ENCODE measurements around the gene UTP15.

UTP15 gene

DNA sequence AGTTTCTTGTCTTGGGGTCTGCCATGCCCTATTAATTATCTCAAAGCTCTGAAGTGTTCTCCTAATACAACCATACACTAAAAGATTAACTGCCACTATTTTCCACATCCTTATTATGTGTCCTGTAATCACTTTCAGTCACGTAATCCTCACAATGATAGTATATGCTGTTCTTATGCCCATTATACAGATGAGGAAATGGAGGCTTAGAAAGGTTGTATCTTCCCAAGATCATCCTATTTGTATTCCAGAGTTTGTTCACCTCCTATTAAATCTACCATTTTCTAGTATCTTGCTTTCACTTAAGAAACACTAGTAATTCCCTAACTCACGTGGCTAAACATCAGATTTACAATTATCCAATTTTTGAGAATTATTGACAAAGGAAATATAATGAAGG is 57.5 kb downstream of the UTP15 start:
- no peaks in the 10 kb centered on the region for H3K4me1 Mint-ChIP-seq (ENCODE audit: low read depth)
- H3K27ac Mint-ChIP-seq = no peak overlapping the region
- H3K9me3 Mint-ChIP-seq = no peaks in the 10 kb centered on the region
- H3K27me3 Mint-ChIP-seq = peaks cover 35% of the 10 kb centered on the region
- intact Hi-C loops (cut with micrococcal nuclease) = no loop called here
- no peaks in the 10 kb centered on the region for H3K36me3 Mint-ChIP-seq (ENCODE audit: low read depth)
- H3K4me3 Mint-ChIP-seq = no peak overlapping the region

DNA sequence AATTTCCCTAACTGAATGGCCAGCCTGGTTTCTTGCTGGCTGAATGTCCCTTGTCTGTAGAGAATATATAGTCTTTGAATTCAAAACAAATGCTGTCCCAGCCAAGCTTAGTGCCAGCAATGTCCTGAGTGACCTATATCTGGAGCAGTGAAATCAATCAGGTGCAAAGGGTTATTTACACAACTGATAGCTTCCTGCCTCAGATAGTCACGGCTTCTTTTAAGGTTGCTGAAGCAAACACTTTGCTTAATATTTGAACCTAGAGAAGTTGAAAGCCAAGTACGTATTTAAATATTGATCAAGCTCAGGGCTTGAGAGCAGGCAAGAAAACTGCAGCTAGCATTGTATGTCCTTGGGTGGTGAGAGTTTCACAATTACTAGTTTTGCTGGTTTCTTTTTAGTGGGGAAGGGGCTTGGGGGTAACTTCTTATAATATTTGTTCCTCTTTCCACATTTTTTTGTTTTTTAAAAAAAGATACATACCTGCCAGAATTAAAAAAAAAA is 58.4 kb downstream of the UTP15 start:
- peaks cover 43% of the 10 kb centered on the region for H3K27me3 Mint-ChIP-seq

DNA sequence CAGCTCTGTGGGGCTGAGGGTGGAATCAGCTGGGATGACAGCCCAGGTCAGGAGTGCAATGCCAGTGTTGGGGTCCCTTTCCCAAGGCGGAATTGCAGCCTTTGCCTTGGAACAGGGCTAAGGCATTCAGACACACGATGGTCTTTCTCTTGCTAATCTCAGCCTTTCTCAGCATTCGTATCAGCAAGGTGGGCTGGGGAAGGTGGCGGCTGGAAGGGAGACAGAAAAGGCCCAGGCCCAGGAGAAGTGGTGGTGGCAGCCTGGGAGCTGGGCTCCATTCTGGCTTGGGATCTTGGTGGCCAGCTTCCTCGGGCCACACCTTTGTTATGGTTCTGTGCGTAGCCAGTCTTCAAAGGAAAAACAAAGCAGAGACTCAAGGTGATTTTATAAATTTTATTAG is 59.3 kb downstream of the UTP15 start:
- H3K9me3 Mint-ChIP-seq = no peaks in the 10 kb centered on the region
- no peak overlapping the region for H3K27ac Mint-ChIP-seq
- H3K36me3 Mint-ChIP-seq (ENCODE audit: low read depth) = no peaks in the 10 kb centered on the region
- no peak overlapping the region for H3K4me3 Mint-ChIP-seq
- no peaks in the 10 kb centered on the region for H3K4me1 Mint-ChIP-seq (ENCODE audit: low read depth)
- intact Hi-C loops (cut with micrococcal nuclease) = no loop called here
- H3K27me3 Mint-ChIP-seq = peaks cover 45% of the 10 kb centered on the region

More for the DNA sequence above, 58.4 kb downstream of the UTP15 start:
- Mint-ChIP-seq H3K9me3 (no peaks in the 10 kb centered on the region), H3K36me3 (ENCODE audit: low read depth) (no peaks in the 10 kb centered on the region), H3K4me1 (ENCODE audit: low read depth) (no peaks in the 10 kb centered on the region), H3K4me3 (no peak overlapping the region), H3K27ac (no peak overlapping the region)
- intact Hi-C loops (cut with micrococcal nuclease) = no loop called here

DNA sequence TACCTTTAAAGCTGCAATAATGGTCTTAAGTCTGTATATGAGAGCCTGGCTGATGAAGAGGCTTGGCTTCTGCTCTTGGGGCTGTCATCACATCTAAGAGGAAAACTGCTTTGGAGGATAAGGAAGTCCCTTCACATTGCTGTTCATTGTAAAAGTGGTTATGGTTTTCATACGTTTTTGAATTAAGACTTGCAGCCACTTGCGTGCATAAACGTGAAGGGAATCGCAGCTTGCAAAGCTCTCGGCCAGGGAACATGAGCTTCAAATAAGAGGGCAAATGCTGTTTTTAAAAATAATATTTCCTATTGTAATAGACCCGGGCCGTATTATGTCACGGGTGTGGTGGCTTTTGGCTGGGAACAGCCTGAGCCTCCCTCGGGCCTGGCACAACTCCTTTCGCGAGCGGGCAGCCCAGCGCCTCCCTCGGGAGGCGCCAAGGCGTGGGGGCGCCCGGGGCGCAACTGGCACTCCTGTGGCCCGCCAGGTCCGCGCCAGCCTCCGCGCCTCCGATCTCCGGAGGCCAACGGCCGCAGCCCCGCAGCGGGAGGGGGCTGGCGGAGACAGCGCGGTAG is 59.9 kb downstream of the UTP15 start:
- H3K36me3 Mint-ChIP-seq (ENCODE audit: low read depth) = no peaks in the 10 kb centered on the region
- intact Hi-C loops (cut with micrococcal nuclease) = no loop called here
- H3K27ac Mint-ChIP-seq = no peak overlapping the region
- no peaks in the 10 kb centered on the region for H3K9me3 Mint-ChIP-seq
- peak overlapping the region; percentile 52 for H3K4me3 Mint-ChIP-seq
- H3K4me1 Mint-ChIP-seq (ENCODE audit: low read depth) = no peaks in the 10 kb centered on the region
- peaks cover 48% of the 10 kb centered on the region for H3K27me3 Mint-ChIP-seq

DNA sequence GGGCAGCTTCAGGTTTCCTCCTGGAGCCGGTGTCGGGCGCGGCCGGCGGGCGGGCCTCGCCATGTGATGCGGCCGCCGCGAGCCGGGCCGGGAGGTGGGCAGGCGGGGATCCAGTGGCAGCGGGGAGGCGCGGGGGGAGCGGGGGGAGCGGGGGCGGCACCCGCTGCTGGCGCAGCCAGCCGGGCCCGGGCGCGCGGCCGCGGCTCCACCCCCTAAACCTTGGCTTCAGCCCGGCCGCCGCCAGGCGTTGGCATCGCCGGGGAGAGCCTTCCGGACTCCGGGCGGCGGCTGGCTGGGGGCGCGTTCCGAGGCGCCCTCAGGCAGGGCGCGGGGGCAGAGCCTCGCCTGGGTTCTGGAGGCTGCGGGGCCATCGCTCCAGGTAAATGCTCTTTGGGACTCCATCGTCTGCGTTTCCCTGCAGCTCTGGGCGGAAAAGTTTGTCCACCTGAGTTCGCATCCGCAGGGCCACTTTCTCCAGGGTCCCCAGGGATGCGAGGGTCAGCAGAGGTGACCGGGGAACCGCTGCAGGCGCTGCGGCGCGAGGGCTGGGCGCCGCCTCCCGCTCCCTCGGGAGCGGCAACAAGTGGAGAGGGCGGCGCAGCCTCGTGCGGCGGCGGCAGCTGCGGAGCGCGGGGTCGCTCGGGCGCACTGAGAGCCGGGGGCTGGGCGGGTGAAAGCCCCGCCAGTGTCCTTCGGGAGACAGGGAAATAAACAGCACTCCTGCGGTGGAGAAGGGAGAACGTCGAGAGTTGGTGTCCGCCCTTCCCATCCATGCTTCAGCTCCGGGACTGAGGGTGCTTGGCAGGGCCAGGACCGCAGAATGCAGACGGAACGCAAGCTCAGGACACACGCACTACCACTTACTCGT is 60.6 kb downstream of the UTP15 start, which contains the start of gene ARHGEF28:
Gene ARHGEF28, plus strand, starts transcription at position 253 of the 868 bp plus-strand sequence. CDS start 58,656 bp downstream, outside the sequence.
- no peaks in the 10 kb centered on the region for H3K9me3 Mint-ChIP-seq
- H3K4me3 Mint-ChIP-seq = peak within 1 kb of the TSS; percentile 74
- H3K27me3 Mint-ChIP-seq = peaks cover 48% of the 10 kb centered on the region
- no peaks in the 10 kb centered on the region for H3K36me3 Mint-ChIP-seq (ENCODE audit: low read depth)
- no peaks in the 10 kb centered on the region for H3K4me1 Mint-ChIP-seq (ENCODE audit: low read depth)
- intact Hi-C loops (cut with micrococcal nuclease) = no loop called here
- no peak within 1 kb of the TSS for H3K27ac Mint-ChIP-seq

DNA sequence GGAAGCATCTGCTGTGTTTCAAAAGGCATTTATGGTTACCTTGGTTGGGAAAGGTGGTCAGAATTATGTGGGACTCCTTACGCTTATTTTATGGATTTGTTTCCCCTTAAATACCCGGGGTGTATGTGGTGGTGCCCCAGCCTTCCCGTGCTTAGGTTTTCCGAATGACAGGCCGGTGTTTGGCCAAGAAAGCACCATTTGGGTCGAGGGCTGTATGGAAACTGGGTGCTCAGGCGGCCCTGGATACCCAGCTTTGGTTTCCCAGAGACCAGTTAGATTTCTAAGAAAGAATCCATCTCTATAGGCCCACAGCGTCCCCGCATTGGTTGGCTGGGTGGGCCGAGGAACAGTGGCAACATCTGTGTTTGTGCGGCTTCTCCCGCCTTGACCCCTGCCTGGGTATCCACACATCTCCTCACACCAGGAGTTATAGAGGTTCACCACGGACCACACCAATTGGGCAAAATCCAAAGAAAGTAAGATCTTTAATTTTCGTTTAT is 61.3 kb downstream of the UTP15 start:
- intact Hi-C loops (cut with micrococcal nuclease) = no loop called here
- Mint-ChIP-seq H3K9me3 (no peaks in the 10 kb centered on the region), H3K27me3 (peaks cover 50% of the 10 kb centered on the region), H3K4me3 (no peak overlapping the region), H3K27ac (no peak overlapping the region), H3K36me3 (ENCODE audit: low read depth) (no peaks in the 10 kb centered on the region), H3K4me1 (ENCODE audit: low read depth) (no peaks in the 10 kb centered on the region)

DNA sequence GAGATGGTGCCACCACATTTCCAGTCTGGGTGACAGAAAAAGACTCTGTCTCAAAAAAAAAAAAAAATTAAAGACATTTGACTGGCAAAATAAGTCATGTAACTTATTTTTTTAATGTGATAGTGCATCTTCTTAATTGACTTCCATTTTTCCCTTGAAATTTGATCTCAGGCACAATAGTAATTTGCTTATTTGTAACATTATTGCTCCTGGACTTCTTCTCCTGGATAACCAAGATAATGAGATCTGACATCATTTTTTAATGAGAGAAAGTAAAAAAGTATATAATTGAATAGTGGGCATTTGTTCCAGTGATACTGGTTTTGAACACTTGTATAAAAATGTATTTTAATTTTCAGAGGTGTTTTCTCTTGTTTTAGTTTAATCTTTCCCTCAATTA is 63.9 kb downstream of the UTP15 start:
- Mint-ChIP-seq H3K4me1 (ENCODE audit: low read depth) (no peaks in the 10 kb centered on the region), H3K27me3 (peaks cover 45% of the 10 kb centered on the region), H3K27ac (no peak overlapping the region), H3K36me3 (ENCODE audit: low read depth) (no peaks in the 10 kb centered on the region), H3K9me3 (no peaks in the 10 kb centered on the region), H3K4me3 (no peak overlapping the region)
- intact Hi-C loops (cut with micrococcal nuclease) = no loop called here

DNA sequence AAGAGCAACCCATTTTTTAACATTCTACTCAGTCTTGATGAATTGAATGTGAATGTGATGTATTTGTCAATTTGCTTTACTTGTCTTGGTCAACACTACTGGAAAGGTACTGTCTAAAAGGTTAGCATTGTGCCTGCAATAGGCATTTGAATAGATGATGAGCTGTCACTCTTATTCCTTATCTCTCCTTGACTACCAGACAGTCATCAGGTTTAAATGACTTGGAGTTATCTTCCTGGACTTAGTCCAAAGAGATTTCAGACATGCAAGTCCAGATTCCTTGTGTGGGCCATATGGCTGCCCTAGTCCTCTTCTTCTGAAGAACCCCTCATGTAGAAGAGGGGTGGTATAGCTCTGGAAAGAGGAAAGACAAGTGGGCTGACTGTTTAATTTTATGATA is 65.2 kb downstream of the UTP15 start:
- Mint-ChIP-seq H3K9me3 (no peaks in the 10 kb centered on the region), H3K27me3 (peaks cover 37% of the 10 kb centered on the region), H3K36me3 (ENCODE audit: low read depth) (no peaks in the 10 kb centered on the region), H3K4me1 (ENCODE audit: low read depth) (no peaks in the 10 kb centered on the region), H3K27ac (no peak overlapping the region), H3K4me3 (no peak overlapping the region)
- intact Hi-C loops (cut with micrococcal nuclease) = no loop called here

DNA sequence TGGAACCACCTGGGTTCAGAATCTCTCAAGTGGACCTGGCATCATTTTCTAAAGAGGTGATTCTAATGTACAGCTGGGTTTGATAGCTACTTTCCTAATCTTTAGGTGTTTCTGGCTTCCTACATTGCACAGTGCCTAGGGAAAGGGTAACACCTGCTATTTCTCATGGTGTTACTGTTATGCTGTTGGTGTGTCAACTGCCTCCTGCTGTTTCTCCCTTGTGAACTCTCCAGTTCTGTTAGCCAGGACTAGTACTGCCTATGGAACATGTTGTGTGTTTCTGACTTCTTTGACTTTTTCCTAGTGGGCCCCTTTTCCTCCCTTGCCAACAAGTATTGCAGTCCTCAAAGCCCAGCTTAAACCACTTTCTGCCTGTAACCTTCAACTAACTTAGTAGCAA is 66.0 kb downstream of the UTP15 start:
- H3K27me3 Mint-ChIP-seq = peaks cover 32% of the 10 kb centered on the region
- H3K9me3 Mint-ChIP-seq = no peaks in the 10 kb centered on the region
- intact Hi-C loops (cut with micrococcal nuclease) = no loop called here
- H3K4me3 Mint-ChIP-seq = no peak overlapping the region
- no peak overlapping the region for H3K27ac Mint-ChIP-seq
- no peaks in the 10 kb centered on the region for H3K36me3 Mint-ChIP-seq (ENCODE audit: low read depth)
- H3K4me1 Mint-ChIP-seq (ENCODE audit: low read depth) = no peaks in the 10 kb centered on the region

All from dendritic cell treated with granulocyte-macrophage colony-stimulating factor and Interleukin-4, amounts not matched to agents 40 ng/mL and 50 ng/mL, for 4 days (primary cell).